Common myeloid progenitor, CD34-positive (primary cell): ENCODE results near the gene SLC46A1.

ENCODE experiments used
- CTCF ChIA-PET: fragments of 350-600 bp; sonication (Branson Sonifier 250); formaldehyde crosslinking; loops from one replicate; lab custom pipeline; 2021; ENCODE audit warnings: antibody characterized with exemption; lab: Charles Lee
- POLR2A ChIA-PET: fragments of 350-600 bp; sonication (Branson Sonifier 250); formaldehyde crosslinking; loops from one replicate; lab custom pipeline; 2021; ENCODE audit warnings: antibody characterized with exemption; lab: Charles Lee
- DNase-seq, 3 donors: peaks; one replicate each; pipeline versions ENCODE4 v3.0.0 to v3.0.0-alpha.2; 2013
- H3K27ac ChIP-seq, 2 experiments: 1 replicate in 1 of 2; 2 replicates in 1 of 2; pipeline ENCODE4 v1.7.0; 2013; ENCODE audit warnings: inconsistent platforms in 2 of 2, low read length in 2 of 2, mild to moderate bottlenecking in 2 of 2, low read depth in 1 of 2, moderate library complexity in 1 of 2; ENCODE audit not compliant: severe bottlenecking in 2 of 2, insufficient read depth in 1 of 2, poor library complexity in 1 of 2
- H3K27me3 ChIP-seq, 5 experiments: replicated peaks in 2 of 5; 1 replicate in 3 of 5; 2 replicates in 2 of 5; pipeline versions ENCODE4 v1.6.1 to v1.7.0; 2013; ENCODE audit warnings: low read length in 4 of 5, mild to moderate bottlenecking in 2 of 5, moderate library complexity in 2 of 5, inconsistent platforms in 1 of 5; ENCODE audit not compliant: insufficient read depth in 5 of 5, control insufficient read depth in 4 of 5
- H3K36me3 ChIP-seq, 4 experiments: 1 replicate in 2 of 4; 2 replicates in 2 of 4; pipeline versions ENCODE4 v1.6.1 to v1.7.0; 2013; ENCODE audit warnings: low read length in 3 of 4, control low read depth in 1 of 4, mild to moderate bottlenecking in 1 of 4; ENCODE audit not compliant: control insufficient read depth in 4 of 4, insufficient read depth in 4 of 4
- H3K4me1 ChIP-seq, 4 experiments: 1 replicate in 3 of 4; 2 replicates in 1 of 4; pipeline versions ENCODE4 v1.6.1 to v1.7.1; 2013; ENCODE audit warnings: low read length in 3 of 4, mild to moderate bottlenecking in 3 of 4, control low read depth in 1 of 4, inconsistent platforms in 1 of 4, moderate library complexity in 1 of 4; ENCODE audit not compliant: control insufficient read depth in 4 of 4, insufficient read depth in 4 of 4; ENCODE audit errors: control extremely low read depth in 1 of 4
- H3K4me3 ChIP-seq, 7 experiments: 1 replicate in 4 of 7; 2 replicates in 3 of 7; pipeline versions ENCODE4 v1.5.1 to v1.7.0; 2013; ENCODE audit warnings: mild to moderate bottlenecking in 7 of 7, low read length in 6 of 7, moderate library complexity in 6 of 7, inconsistent platforms in 2 of 7, low read depth in 2 of 7, control low read depth in 1 of 7; ENCODE audit not compliant: insufficient read depth in 4 of 7, control insufficient read depth in 1 of 7; ENCODE audit errors: extremely low read depth in 1 of 7
- H3K9me3 ChIP-seq, 5 experiments: 1 replicate in 4 of 5; 2 replicates in 1 of 5; pipeline versions ENCODE4 v1.6.1 to v1.7.1; 2013; ENCODE audit warnings: low read length in 4 of 5, mild to moderate bottlenecking in 2 of 5, inconsistent platforms in 1 of 5, low read depth in 1 of 5, moderate library complexity in 1 of 5; ENCODE audit not compliant: control insufficient read depth in 4 of 5, insufficient read depth in 2 of 5; ENCODE audit errors: control extremely low read depth in 1 of 5
- WGBS: methylation state at CpG from one replicate; pipeline ENCODE4 v1.1.5; 2013; ENCODE audit not compliant: insufficient coverage; 5-methylcytosine and 5-hydroxymethylcytosine counted together

Gene SLC46A1

GRCh38 chr17:28404812-28405570 is 1.0 kb downstream of the SLC46A1 start:
- Histone ChIP-seq H3K9me3 (no peaks in the 10 kb centered on the region), H3K27me3 (no peaks in the 10 kb centered on the region), H3K27ac (no peak overlapping the region), H3K4me1 (peaks cover 0 to 40% (median 32%) of the 10 kb centered on the region in 4 experiments), H3K4me3 (peak overlapping the region in 6 of 7 experiments; percentile 57 to 84 (median 73)), H3K36me3 (peaks cover 0 to 7% (median 3%) of the 10 kb centered on the region in 4 experiments)
- POLR2A ChIA-PET = no interaction called here
- 93% methylated on average over 31 of the region's 33 CpGs for WGBS
- no peak for DNase-seq
- CTCF ChIA-PET = interaction anchor here (0.6 to 0.9 kb wide), 2 partner anchors 12 to 658 kb away, joined by 3 read pairs; no protein-coding TSS in a partner anchor

DNA sequence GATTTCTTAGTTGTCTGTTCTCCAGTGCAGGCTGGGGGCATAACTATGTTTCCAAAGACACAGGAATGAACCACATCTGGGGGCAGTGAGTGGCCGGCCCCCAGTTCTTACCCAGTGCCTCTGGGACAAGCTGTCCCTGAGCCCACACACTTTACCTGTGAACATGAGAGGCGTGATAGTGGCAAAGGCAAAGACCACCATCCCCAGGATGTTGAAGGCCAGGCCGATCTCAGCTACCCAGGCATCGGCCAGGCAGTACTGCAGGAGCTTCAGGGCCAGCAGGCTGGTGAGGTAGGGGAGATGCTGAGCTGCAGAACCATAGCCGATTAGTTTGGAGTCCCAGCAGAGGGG is 1.6 kb downstream of the SLC46A1 start:
- ChIA-PET CTCF (interaction anchor here (1.0 kb wide), 1 partner anchor 13 kb away, joined by 3 read pairs; no protein-coding TSS in a partner anchor), POLR2A (no interaction called here)
- peaks cover 0 to 40% (median 32%) of the 10 kb centered on the region in 4 experiments for H3K4me1 ChIP-seq
- no peak overlapping the region for H3K27ac ChIP-seq
- H3K4me3 ChIP-seq = no peak overlapping the region
- H3K36me3 ChIP-seq = peaks cover 0 to 7% (median 3%) of the 10 kb centered on the region in 4 experiments
- WGBS = 100% methylated on average over 4 of the region's 5 CpGs
- no peaks in the 10 kb centered on the region for H3K9me3 ChIP-seq
- no peaks in the 10 kb centered on the region for H3K27me3 ChIP-seq
- DNase-seq = no peak

DNA sequence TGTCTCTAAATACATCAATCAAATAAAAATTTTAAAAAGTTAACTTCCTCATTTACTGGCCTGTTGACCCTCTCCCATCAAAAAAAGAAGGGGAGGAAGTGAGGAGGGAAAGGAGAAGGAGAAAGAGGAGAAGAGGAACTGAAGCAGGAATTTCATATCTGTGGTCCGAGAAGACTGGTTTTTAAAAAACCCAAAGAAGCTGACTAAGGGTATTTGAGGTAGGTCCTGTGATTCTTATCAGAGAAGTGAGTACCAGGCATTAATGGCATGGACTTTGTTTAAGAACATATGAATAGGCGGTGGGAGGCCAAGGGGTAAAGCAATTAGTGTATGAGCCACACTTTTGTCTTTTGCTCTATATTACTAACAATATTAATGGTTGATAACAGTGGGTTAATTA is 2.0 kb downstream of the SLC46A1 start:
- no peaks in the 10 kb centered on the region for H3K27me3 ChIP-seq
- peaks cover 0 to 40% (median 32%) of the 10 kb centered on the region in 4 experiments for H3K4me1 ChIP-seq
- H3K36me3 ChIP-seq = peaks cover 0 to 10% (median 5%) of the 10 kb centered on the region in 4 experiments
- no peak overlapping the region for H3K27ac ChIP-seq
- H3K4me3 ChIP-seq = peak overlapping the region in 1 of 7 experiments; percentile 5
- ChIA-PET CTCF (interaction anchor here (1.0 kb wide), 1 partner anchor 12 kb away, joined by 3 read pairs; no protein-coding TSS in a partner anchor), POLR2A (no interaction called here)
- 60% methylated on average over 2 of the region's 2 CpGs for WGBS
- H3K9me3 ChIP-seq = no peaks in the 10 kb centered on the region
- no peak for DNase-seq

DNA sequence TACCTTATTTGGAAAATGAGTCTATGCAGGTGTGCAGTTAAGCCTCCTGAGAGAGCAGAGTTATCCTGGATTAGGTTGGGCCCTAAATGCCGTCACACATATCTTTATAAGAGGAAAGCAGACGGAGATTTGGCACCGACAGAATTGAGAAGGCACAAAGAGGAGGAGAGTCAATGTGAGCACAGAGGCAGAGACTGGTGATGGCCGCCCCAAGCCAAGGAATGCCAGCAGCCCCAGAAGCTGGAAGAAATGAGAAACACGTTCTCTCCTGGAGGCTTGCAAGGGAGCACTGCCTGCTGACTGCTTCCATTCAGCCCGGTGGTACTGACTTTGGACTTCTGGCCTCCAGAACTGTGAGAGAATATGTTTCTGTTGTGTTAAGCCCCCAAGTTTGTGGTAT is 3.2 kb downstream of the SLC46A1 start:
- peaks cover 0 to 40% (median 32%) of the 10 kb centered on the region in 4 experiments for H3K4me1 ChIP-seq
- CTCF ChIA-PET = interaction anchor here (3.0 kb wide), 1 partner anchor 14 kb away, joined by 10 read pairs; no protein-coding TSS in a partner anchor
- POLR2A ChIA-PET = no interaction called here

DNA sequence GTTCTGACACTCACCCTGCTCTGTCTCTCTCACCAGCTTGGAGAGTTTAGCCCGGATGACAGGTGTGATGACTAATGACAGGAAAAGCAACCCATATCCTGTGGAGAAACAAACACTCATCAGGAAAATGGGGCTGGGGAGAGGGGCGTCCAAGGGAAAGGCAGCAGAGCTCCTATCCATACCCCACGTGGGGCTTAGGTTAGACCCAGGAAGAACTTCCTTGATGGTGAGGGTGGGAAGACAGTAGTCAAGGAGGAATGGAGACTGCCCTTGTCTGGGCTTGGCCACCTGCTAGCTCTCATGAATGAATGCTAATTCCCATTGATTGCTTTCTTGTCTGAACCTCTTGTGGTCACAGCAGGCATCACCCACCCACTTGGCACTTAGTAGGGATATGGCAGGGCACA is 3.8 kb downstream of the SLC46A1 start:
- DNase-seq = no peak
- 57% methylated on average over 1 of the region's 3 CpGs for WGBS
- CTCF ChIA-PET = interaction anchor here (0.6 to 3.0 kb wide), 3 partner anchors 10 to 1052 kb away, joined by 3 to 10 read pairs (median 3); no protein-coding TSS in a partner anchor
- H3K27me3 ChIP-seq = no peaks in the 10 kb centered on the region
- H3K9me3 ChIP-seq = no peaks in the 10 kb centered on the region
- H3K4me1 ChIP-seq = peaks cover 0 to 40% (median 32%) of the 10 kb centered on the region in 4 experiments
- H3K4me3 ChIP-seq = no peak overlapping the region
- POLR2A ChIA-PET = no interaction called here
- peaks cover 0 to 19% (median 8%) of the 10 kb centered on the region in 4 experiments for H3K36me3 ChIP-seq
- no peak overlapping the region for H3K27ac ChIP-seq

More for the DNA sequence above, 3.2 kb downstream of the SLC46A1 start:
- WGBS = 94% methylated on average over 5 of the region's 6 CpGs
- no peak overlapping the region for H3K4me3 ChIP-seq
- H3K27me3 ChIP-seq = no peaks in the 10 kb centered on the region
- no peaks in the 10 kb centered on the region for H3K9me3 ChIP-seq
- no peak for DNase-seq
- H3K27ac ChIP-seq = no peak overlapping the region
- H3K36me3 ChIP-seq = peaks cover 0 to 16% (median 7%) of the 10 kb centered on the region in 4 experiments

GRCh38 chr17:28399808-28400207 is 6.2 kb downstream of the SLC46A1 start:
- Histone ChIP-seq H3K27me3 (no peaks in the 10 kb centered on the region), H3K4me1 (peaks cover 0 to 26% (median 16%) of the 10 kb centered on the region in 4 experiments), H3K27ac (no peak overlapping the region), H3K9me3 (no peaks in the 10 kb centered on the region), H3K4me3 (no peak overlapping the region), H3K36me3 (peaks cover 0 to 41% (median 8%) of the 10 kb centered on the region in 4 experiments)
- POLR2A ChIA-PET = no interaction called here
- DNase-seq = no peak
- 100% methylated on average over 1 of the region's 4 CpGs for WGBS
- CTCF ChIA-PET = interaction anchor here (1.0 to 1.1 kb wide), 2 partner anchors 17 to 25 kb away, joined by 3 read pairs; no protein-coding TSS in a partner anchor
